K562 (cell line): ENCODE data around the gene SNX25. TPM values are rescaled to one million over a fixed set of nuclear protein-coding genes. Genes with fewer than 3 reads are reported as not detected.

Experiments used
- ATAC-seq: fragments of 200-7000 bp; cut with Tn5 transposase; 3 replicates; pipeline ENCODE4 v1.9.1; 2020; ENCODE audit warnings: moderate library complexity
- BruUV-seq: library from RNA; stranded (reverse); fragments of 400-500 nt; replicated peaks from 2 replicates; lab custom pipeline; 2021; lab: Mats Ljungman, UMichigan
- CTCF ChIA-PET: fragments of 300-600 bp; formaldehyde crosslinking; extraction: SDS; loops from one replicate; lab custom pipeline; 2021; ENCODE audit warnings: low intra/inter-chr PET ratio; lab: Yijun Ruan, JAX
- POLR2A ChIA-PET: fragments of 300-600, 350-650 bp; sonication (Branson Sonifier 250); formaldehyde crosslinking; extraction: SDS; loops from one replicate; lab custom pipeline; 2021; ENCODE audit warnings: antibody characterized with exemption, inconsistent platforms; lab: Yijun Ruan, JAX
- DNase-seq, 4 experiments: peaks; one replicate each; pipeline versions ENCODE4 v3.0.0 to v3.0.0-alpha.2; 2011 to 2018; ENCODE audit warnings: low spot score in 3 of 4, mixed read lengths in 3 of 4; ENCODE audit errors: extremely low read depth in 1 of 4
- FAIRE-seq: peaks from 2 replicates; lab custom pipeline; 2011; peaks lifted over from hg19 to GRCh38; lab: Jason Lieb, UNC
- H2AFZ ChIP-seq: 2 replicates; pipeline ENCODE4 v1.6.0; 2011; ENCODE audit warnings: low read depth, low read length, control low read depth, inconsistent platforms
- H3K27ac ChIP-seq: fragments of 200-600 bp; 3 replicates; pipeline ENCODE4 v1.8.0; 2011; ENCODE audit warnings: low read depth, mild to moderate bottlenecking, control low read depth, inconsistent platforms, low read length, moderate library complexity, mixed read lengths; ENCODE audit errors: extremely low read depth
- H3K27me3 ChIP-seq, 2 experiments: fragments of 300-600 bp in 1 of 2; 2 replicates in 1 of 2; 3 replicates in 1 of 2; pipeline versions ENCODE4 v1.6.0 to v1.8.0; 2011; ENCODE audit warnings: inconsistent platforms in 2 of 2, low read length in 2 of 2, mild to moderate bottlenecking in 1 of 2, mixed read lengths in 1 of 2, moderate library complexity in 1 of 2; ENCODE audit not compliant: control insufficient read depth in 2 of 2, insufficient read depth in 2 of 2
- H3K36me3 ChIP-seq: fragments of 300-600 bp; 3 replicates; pipeline ENCODE4 v1.8.0; 2011; ENCODE audit warnings: mild to moderate bottlenecking, low read length, inconsistent platforms; ENCODE audit not compliant: control insufficient read depth, insufficient read depth
- H3K4me1 ChIP-seq, 2 experiments: fragments of 200-600 bp in 1 of 2; replicated peaks in 1 of 2; 2 replicates in 1 of 2; 3 replicates in 1 of 2; pipeline versions ENCODE4 v1.5.1 to v1.8.0; 2011; ENCODE audit warnings: inconsistent platforms in 2 of 2, low read length in 2 of 2, mild to moderate bottlenecking in 1 of 2, mixed read lengths in 1 of 2, moderate library complexity in 1 of 2; ENCODE audit not compliant: control insufficient read depth in 2 of 2, insufficient read depth in 2 of 2
- H3K4me2 ChIP-seq: 2 replicates; pipeline ENCODE4 v1.6.1; 2011; ENCODE audit warnings: low read length, control low read depth, inconsistent platforms, mixed read lengths; ENCODE audit not compliant: insufficient read depth
- H3K4me3 ChIP-seq: fragments of 200-600 bp; sonication (generic), shearing (Covaris generic); 2 replicates; pipeline ENCODE4 v1.5.1; 2016; ENCODE audit warnings: control low read depth, inconsistent platforms
- H3K79me2 ChIP-seq: fragments of 200-600 bp; 3 replicates; pipeline ENCODE4 v1.8.0; 2011; ENCODE audit warnings: low read length, inconsistent platforms; ENCODE audit not compliant: control insufficient read depth, insufficient read depth
- H3K9ac ChIP-seq, 2 experiments: 2 replicates each; pipeline versions ENCODE4 v1.6.0 to v1.6.1; 2011; ENCODE audit warnings: low read depth in 2 of 2, low read length in 2 of 2, control low read depth in 1 of 2, inconsistent platforms in 1 of 2, mild to moderate bottlenecking in 1 of 2, mixed read lengths in 1 of 2; ENCODE audit not compliant: insufficient read depth in 1 of 2
- H3K9me1 ChIP-seq: one replicate; pipeline ENCODE4 v1.6.0; 2011; ENCODE audit warnings: inconsistent platforms, mild to moderate bottlenecking, low read length, moderate library complexity; ENCODE audit not compliant: control insufficient read depth, insufficient read depth
- H3K9me3 ChIP-seq: replicated peaks from 2 replicates; pipeline ENCODE4 v1.5.1; 2011; ENCODE audit warnings: low read depth, low read length, inconsistent platforms; ENCODE audit not compliant: control insufficient read depth, insufficient read depth
- H4K20me1 ChIP-seq: replicated peaks from 2 replicates; pipeline ENCODE4 v1.6.1; 2011; ENCODE audit warnings: low read length, inconsistent platforms, mixed read lengths; ENCODE audit not compliant: control insufficient read depth, insufficient read depth
- ESRRA ChIP-seq: fragments of 450-650 bp; IDR thresholded peaks from 2 replicates; pipeline ENCODE4 v1.6.1; 2014; ENCODE audit warnings: low read depth, mild to moderate bottlenecking, moderate library complexity, borderline replicate concordance
- MAZ ChIP-seq, 2 experiments: fragments of 450-650 bp in 1 of 2; sonication (generic) in 1 of 2; formaldehyde crosslinking; IDR thresholded peaks in 1 of 2; conservative IDR thresholded peaks in 1 of 2; 2 replicates each; pipeline versions ENCODE4 v1.4.0 to v1.5.0; 2020; ENCODE audit warnings: mild to moderate bottlenecking in 1 of 2, missing genetic modification reagents in 1 of 2
- MXI1 ChIP-seq: IDR thresholded peaks from 2 replicates; pipeline ENCODE4 v1.6.1; 2011; ENCODE audit warnings: low read depth, mild to moderate bottlenecking, improper control_type of control experiment, low read length
- NELFE ChIP-seq: IDR thresholded peaks from 2 replicates; pipeline ENCODE4 v1.6.1; 2011; ENCODE audit warnings: mild to moderate bottlenecking; ENCODE audit not compliant: insufficient read depth, insufficient read length
- NFIC ChIP-seq: fragments of 450-650 bp; IDR thresholded peaks from 2 replicates; pipeline ENCODE4 v1.6.1; 2017; ENCODE audit warnings: mild to moderate bottlenecking, inconsistent platforms
- NFYB ChIP-seq: IDR thresholded peaks from 2 replicates; pipeline ENCODE4 v1.6.1; 2011; ENCODE audit warnings: mild to moderate bottlenecking, moderate library complexity; ENCODE audit not compliant: insufficient read length; ENCODE audit errors: extremely low read depth
- PKNOX1 ChIP-seq: fragments of 450-650 bp; IDR thresholded peaks from 2 replicates; pipeline ENCODE4 v1.6.1; 2016
- POLR2AphosphoS2 ChIP-seq: IDR thresholded peaks from 2 replicates; pipeline ENCODE4 v1.6.1; 2012; ENCODE audit warnings: low read length, improper control_type of control experiment
- PPARD ChIP-seq: fragments of 250-450 bp; sonication (Bioruptor Pico); IDR thresholded peaks from 2 replicates; pipeline ENCODE4 v1.8.0; 2022; ENCODE audit warnings: inconsistent platforms, mild to moderate bottlenecking, moderate library complexity
- ZNF644 ChIP-seq: fragments of 200-800 bp; sonication (Bioruptor generic); IDR thresholded peaks from 2 replicates; pipeline ENCODE4 v1.6.1; 2016; ENCODE audit warnings: low read depth, missing genetic modification characterization, missing compliant biosample characterization
- ZNF77 ChIP-seq: fragments of 250-450 bp; sonication (Bioruptor Pico); IDR thresholded peaks from 2 replicates; pipeline ENCODE4 v1.5.0; 2020
- WGBS: fragments of 100-300 bp; shearing (Covaris generic); methylation state at CpG from one replicate; pipeline ENCODE4 v1.1.6; 2016; ENCODE audit warnings: low coverage, mixed read lengths; ENCODE audit not compliant: insufficient coverage; ENCODE audit errors: missing lambda C conversion rate; 5-methylcytosine and 5-hydroxymethylcytosine counted together
- in situ Hi-C: fragments of 300-500 bp; cut with MboI; formaldehyde crosslinking; loops from 4 replicates; pipeline ENCODE4 v1.15.0; 2018; ENCODE audit warnings: inconsistent platforms, mixed read lengths
- intact Hi-C: fragments of 100-400 bp; cut with micrococcal nuclease; formaldehyde crosslinking; loops from 2 replicates; pipeline ENCODE4 v1.14.2; 2022
- polyA plus RNA-seq, 8 experiments: library from polyadenylated mRNA; depleted of rRNA in 4 of 8; stranded (reverse) in 5 of 8; unstranded in 3 of 8; fragments of >200 nt; fragmentation: Nextera tagmentation in 2 of 8; fragmentation: Illumina TruSeq in 1 of 8; extraction: Ambion mirVana in 2 of 8; extraction: Trizol in 1 of 8; gene quantifications; 2 replicates each; pipeline versions ENCODE4 v1.2.1 to v1.2.3, GENCODE V29; 2011 to 2014; ENCODE audit warnings: inconsistent platforms in 1 of 8, missing spikeins in 1 of 8
- total RNA-seq, 7 experiments: library from RNA; depleted of rRNA in 6 of 7; stranded (reverse); fragments of >200 nt in 6 of 7; fragmentation: Illumina TruSeq in 2 of 7; extraction: Trizol in 2 of 7; gene quantifications; 2 replicates each; pipeline versions ENCODE4 v1.2.1 to v1.2.3, GENCODE V29; 2011 to 2021; ENCODE audit warnings: low replicate concordance in 1 of 7
- TF ChIP-seq, protein P1 (sequence below): sonication (generic); IDR thresholded peaks from 2 replicates; pipeline ENCODE4 v1.6.1; 2016
- TF ChIP-seq, protein P2 (sequence below), 2 experiments: IDR thresholded peaks in 1 of 2; conservative IDR thresholded peaks in 1 of 2; 2 replicates each; pipeline ENCODE4 v1.6.1; 2016; ENCODE audit warnings: low read depth in 2 of 2, mild to moderate bottlenecking in 1 of 2, missing compliant biosample characterization in 1 of 2, missing genetic modification characterization in 1 of 2, moderate library complexity in 1 of 2
- TF ChIP-seq, protein P3 (sequence below): fragments of 450-650 bp; formaldehyde crosslinking; IDR thresholded peaks from 2 replicates; pipeline ENCODE4 v1.4.0; 2022; ENCODE audit warnings: missing genetic modification characterization

The SNX25 gene
- total and polyA plus RNA-seq, 9 of the 15 experiments (the other 6 are each of a cell fraction or from before 2014, with no cell fraction given), result 2.5 to 23.4 (median 13.3) TPM

DNA sequence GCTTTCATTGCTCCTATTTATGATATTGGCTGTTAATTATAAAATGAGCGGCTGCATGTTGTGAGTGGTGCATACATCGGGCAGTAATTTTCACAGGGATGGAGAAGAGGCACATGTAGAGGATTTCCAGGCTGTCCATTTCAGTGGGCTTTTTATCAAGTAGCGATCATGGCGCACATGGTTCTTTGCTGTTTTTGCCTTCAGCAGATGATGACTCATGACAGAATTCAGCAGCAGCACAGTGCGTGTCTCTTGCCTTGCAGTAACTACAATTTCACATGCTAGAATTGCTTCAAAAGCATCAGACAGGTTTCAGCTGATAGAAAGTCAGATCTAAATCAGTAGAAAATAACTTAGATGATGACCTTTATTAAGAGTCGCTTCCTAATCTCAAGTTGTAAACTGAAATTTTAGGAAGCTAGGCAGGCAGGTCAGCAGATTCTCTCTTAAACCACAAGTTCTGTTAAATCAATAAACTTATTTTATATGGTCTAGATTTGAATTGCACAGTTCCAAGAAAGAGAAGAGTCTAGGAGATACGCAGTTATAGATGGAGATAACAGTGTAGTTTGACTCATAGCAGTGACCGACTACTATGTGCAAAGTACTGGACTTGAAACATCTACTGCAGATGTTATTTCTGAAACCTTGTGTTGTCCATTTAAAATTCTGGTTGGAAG is 150.5 kb downstream of the SNX25 start:
- H3K4me2 ChIP-seq, result peak overlapping the region; percentile 40; the same call in 1 of the 2 replicates
- in situ Hi-C loops, result no loop called here
- POLR2A ChIA-PET, result no interaction called here
- FAIRE-seq (peak; percentile 82), ATAC-seq (peak; percentile 73), DNase-seq (peak; percentile 21 to 79 (median 47))
- no peaks in the 10 kb centered on the region for H3K9me1 ChIP-seq
- H4K20me1 ChIP-seq, result no peaks in the 10 kb centered on the region
- H3K4me1 ChIP-seq, result peaks cover 13 to 37% of the 10 kb centered on the region in 2 experiments
- no peaks in the 10 kb centered on the region for H3K27me3 ChIP-seq
- no peak overlapping the region for H3K4me3 ChIP-seq
- intact Hi-C loops, result loop anchor here (2.0 kb wide), 1 partner anchor 35 kb away; the partner anchor contains the start of gene LRP2BP
- H3K9ac ChIP-seq, result peak overlapping the region in 1 of 2 experiments; percentile 23; a peak in 2 of 4 replicates
- peak overlapping the region; percentile 70 for H2AFZ ChIP-seq
- H3K9me3 ChIP-seq, result no peaks in the 10 kb centered on the region
- H3K36me3 ChIP-seq, result no peaks in the 10 kb centered on the region; the same call in 2 of the 3 replicates
- H3K27ac ChIP-seq, result peak overlapping the region; percentile 54; the same call in 2 of the 3 replicates
- 6% methylated on average over 8 of the region's 8 CpGs for WGBS
- no TSS peak for BruUV-seq
- CTCF ChIA-PET, result no interaction called here
- H3K79me2 ChIP-seq, result no peaks in the 10 kb centered on the region
- no peak for TF ChIP-seq NFIC
- no peak for TF ChIP-seq MAZ (CRISPR knock-in tag; conservative IDR thresholded peaks at IDR 0.05 in 1 of 2, IDR thresholded peaks at IDR 0.05 in 1 of 2)
- no peak for TF ChIP-seq NELFE
- no peak for TF ChIP-seq MXI1
- no peak for TF ChIP-seq POLR2AphosphoS2
- no peak for TF ChIP-seq ZNF644 (tag)
- TF ChIP-seq ZNF77 (CRISPR knock-in tag), result no peak
- TF ChIP-seq ESRRA, result no peak
- TF ChIP-seq NFYB, result no peak
- TF ChIP-seq, protein P1, sequence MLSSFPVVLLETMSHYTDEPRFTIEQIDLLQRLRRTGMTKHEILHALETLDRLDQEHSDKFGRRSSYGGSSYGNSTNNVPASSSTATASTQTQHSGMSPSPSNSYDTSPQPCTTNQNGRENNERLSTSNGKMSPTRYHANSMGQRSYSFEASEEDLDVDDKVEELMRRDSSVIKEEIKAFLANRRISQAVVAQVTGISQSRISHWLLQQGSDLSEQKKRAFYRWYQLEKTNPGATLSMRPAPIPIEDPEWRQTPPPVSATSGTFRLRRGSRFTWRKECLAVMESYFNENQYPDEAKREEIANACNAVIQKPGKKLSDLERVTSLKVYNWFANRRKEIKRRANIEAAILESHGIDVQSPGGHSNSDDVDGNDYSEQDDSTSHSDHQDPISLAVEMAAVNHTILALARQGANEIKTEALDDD, result no peak; the same call in 1 of the 2 replicates
- TF ChIP-seq, protein P2, sequence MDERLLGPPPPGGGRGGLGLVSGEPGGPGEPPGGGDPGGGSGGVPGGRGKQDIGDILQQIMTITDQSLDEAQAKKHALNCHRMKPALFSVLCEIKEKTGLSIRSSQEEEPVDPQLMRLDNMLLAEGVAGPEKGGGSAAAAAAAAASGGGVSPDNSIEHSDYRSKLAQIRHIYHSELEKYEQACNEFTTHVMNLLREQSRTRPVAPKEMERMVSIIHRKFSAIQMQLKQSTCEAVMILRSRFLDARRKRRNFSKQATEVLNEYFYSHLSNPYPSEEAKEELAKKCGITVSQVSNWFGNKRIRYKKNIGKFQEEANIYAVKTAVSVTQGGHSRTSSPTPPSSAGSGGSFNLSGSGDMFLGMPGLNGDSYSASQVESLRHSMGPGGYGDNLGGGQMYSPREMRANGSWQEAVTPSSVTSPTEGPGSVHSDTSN (CRISPR knock-in tag; IDR thresholded peaks at IDR 0.05; ENCODE audit: low read depth), result no peak
- TF ChIP-seq, protein P2 (tag; conservative IDR thresholded peaks at IDR 0.05; ENCODE audit: low read depth), result no peak
- TF ChIP-seq, protein P3, sequence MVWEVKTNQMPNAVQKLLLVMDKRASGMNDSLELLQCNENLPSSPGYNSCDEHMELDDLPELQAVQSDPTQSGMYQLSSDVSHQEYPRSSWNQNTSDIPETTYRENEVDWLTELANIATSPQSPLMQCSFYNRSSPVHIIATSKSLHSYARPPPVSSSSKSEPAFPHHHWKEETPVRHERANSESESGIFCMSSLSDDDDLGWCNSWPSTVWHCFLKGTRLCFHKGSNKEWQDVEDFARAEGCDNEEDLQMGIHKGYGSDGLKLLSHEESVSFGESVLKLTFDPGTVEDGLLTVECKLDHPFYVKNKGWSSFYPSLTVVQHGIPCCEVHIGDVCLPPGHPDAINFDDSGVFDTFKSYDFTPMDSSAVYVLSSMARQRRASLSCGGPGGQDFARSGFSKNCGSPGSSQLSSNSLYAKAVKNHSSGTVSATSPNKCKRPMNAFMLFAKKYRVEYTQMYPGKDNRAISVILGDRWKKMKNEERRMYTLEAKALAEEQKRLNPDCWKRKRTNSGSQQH, result no peak
- TF ChIP-seq PPARD (CRISPR knock-in tag), result no peak
- TF ChIP-seq PKNOX1, result peak; percentile 32; the same call in 1 of the 2 replicates
